ENCODE measurements around the gene ATF5. TPM values are rescaled to one million over a fixed set of nuclear protein-coding genes. Genes with fewer than 3 reads are reported as not detected.
"Not testable (repeated sequence)": the region's sequence is repeated elsewhere in the genome, so short reads cannot be mapped to it uniquely, and the experiment has no call there.

ATF5 gene
- total RNA-seq, 2 experiments from 2014 or later, result 265 to 527 TPM

DNA sequence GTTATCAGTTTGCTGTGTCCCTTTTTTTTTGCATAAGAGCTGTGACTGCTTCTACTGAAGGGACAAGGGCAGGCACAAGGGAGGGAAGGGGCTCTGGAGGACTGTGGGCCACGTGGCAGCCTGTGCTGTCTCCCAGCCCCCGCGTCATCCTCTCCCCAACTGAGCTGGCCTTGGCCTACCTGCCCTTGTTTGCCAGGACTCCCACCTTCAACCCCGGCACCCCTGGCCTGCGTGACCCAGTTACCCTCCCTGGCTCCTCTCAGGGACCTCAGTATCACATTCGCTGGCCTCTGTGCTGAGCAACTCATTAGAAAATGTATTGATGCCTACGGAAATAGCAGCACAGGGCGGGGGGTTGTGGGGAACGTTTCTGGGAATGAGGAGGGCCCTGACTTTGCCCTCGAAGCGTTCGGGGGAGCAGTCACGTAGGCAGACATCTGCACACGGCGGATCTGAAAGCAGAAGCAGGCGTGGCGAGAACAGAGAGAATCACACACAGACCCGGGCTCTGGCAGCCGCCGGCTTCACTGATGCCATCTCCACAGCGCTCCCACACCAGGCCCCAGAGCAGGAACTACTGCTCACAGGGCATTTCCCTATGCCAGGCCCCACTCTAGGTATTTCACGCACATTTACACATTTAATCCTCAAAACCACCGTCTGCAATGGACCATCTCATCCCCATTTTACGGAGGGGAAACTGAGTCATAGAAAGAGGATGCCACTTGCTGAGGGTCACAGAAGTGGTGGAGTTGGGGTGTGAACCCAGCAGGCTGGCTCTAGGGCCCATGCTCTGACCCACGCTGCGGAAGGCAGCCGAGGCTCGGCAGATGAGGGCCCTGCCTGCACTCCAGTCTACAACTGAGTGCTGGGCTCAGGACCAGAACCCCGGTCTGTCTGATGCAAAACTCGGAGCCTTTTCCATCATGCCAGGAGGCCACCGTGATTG, 5.7 kb upstream of the ATF5 start:
- H3K9me3 ChIP-seq (ENCODE audit: low read length), result no peaks in the 10 kb centered on the region
- H3K9me2 ChIP-seq (ENCODE audit: insufficient read depth, low read length), result no peaks in the 10 kb centered on the region
- H2AFZ ChIP-seq (ENCODE audit: low read length), result no peak overlapping the region
- H3K36me3 ChIP-seq (ENCODE audit: insufficient read depth, low read length), result peaks cover 94% of the 10 kb centered on the region
- CTCF ChIA-PET (ENCODE audit: unreplicated experiment), result no interaction called here
- POLR2A ChIA-PET, result no interaction called here
- TF ChIP-seq CTCF (conservative IDR thresholded peaks at IDR 0.05; ENCODE audit: low read length), result no peak
- TF ChIP-seq EZH2phosphoT487 (IDR thresholded peaks at IDR 0.05; ENCODE audit: borderline replicate concordance, low read depth, low read length), result no peak
- peaks cover 97% of the 10 kb centered on the region for H3K79me2 ChIP-seq (ENCODE audit: insufficient read depth, low read depth, low read length)
- H3K27ac ChIP-seq (ENCODE audit: low read depth, low read length, poor library complexity, severe bottlenecking), result peak overlapping the region; percentile 85
- DNase-seq (ENCODE audit: low spot score), result peak; percentile 69
- H4K20me1 ChIP-seq (ENCODE audit: insufficient read depth, low read length), result peaks cover 7% of the 10 kb centered on the region; the same call in 1 of the 2 replicates
- peak overlapping the region; percentile 82 for H3K4me2 ChIP-seq (ENCODE audit: low read length)
- no TSS peak for BruUV-seq (replicated peaks)
- H3K4me1 ChIP-seq (ENCODE audit: insufficient read depth, low read length, poor library complexity, severe bottlenecking), result peaks cover 61% of the 10 kb centered on the region
- intact Hi-C loops (cut with micrococcal nuclease; ENCODE audit: unreplicated experiment), result loop anchor here (1.0 kb wide), 3 partner anchors 26 to 73 kb away; partner anchors contain the start of genes AKT1S1 and TBC1D17
- peak overlapping the region; percentile 62 for H3K4me3 ChIP-seq (ENCODE audit: low read depth, low read length, poor library complexity, severe bottlenecking)

- no TSS peak for BruUV-seq (replicated peaks)
Measured at GRCh38 chr19:49924004-49924880, 4.8 kb upstream of the ATF5 start.

DNA sequence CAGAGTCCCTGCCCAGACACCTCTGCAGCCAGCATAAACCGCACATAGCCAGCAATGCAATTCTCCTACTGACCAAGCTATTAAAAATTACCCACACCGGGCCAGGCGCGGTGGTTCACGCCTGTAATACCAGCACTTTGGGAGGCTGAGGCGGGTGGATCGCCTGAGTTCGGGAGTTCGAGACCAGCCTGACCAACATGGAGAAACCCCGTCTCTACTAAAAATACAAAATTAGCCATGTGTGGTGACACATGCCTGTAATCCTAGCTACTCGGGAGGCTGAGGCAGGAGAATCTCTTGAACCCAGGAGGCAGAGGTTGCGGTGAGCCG, 4.2 kb upstream of the ATF5 start:
- intact Hi-C loops (cut with micrococcal nuclease; ENCODE audit: unreplicated experiment), result loop anchor here (1.0 kb wide), 3 partner anchors 28 to 75 kb away; partner anchors contain the start of genes AKT1S1 and TBC1D17
- not testable (repeated sequence) for BruUV-seq (replicated peaks)

More at GRCh38 chr19:49924004-49924880, 4.8 kb upstream of the ATF5 start:
- ChIA-PET POLR2A (interaction anchor here (0.9 kb wide), 1 partner anchor 27 kb away, joined by 6 read pairs; the partner anchor contains the start of gene IL4I1), CTCF (ENCODE audit: unreplicated experiment) (no interaction called here)
- Histone ChIP-seq H3K36me3 (ENCODE audit: insufficient read depth, low read length) (peaks cover 90% of the 10 kb centered on the region), H3K9me2 (ENCODE audit: insufficient read depth, low read length) (no peaks in the 10 kb centered on the region), H3K9me3 (ENCODE audit: low read length) (no peaks in the 10 kb centered on the region), H3K4me1 (ENCODE audit: insufficient read depth, low read length, poor library complexity, severe bottlenecking) (peaks cover 62% of the 10 kb centered on the region), H3K27ac (ENCODE audit: low read depth, low read length, poor library complexity, severe bottlenecking) (peak overlapping the region; percentile 85), H3K4me2 (ENCODE audit: low read length) (peak overlapping the region; percentile 82), H4K20me1 (ENCODE audit: insufficient read depth, low read length) (peaks cover 7% of the 10 kb centered on the region; the same call in 1 of the 2 replicates), H2AFZ (ENCODE audit: low read length) (no peak overlapping the region), H3K79me2 (ENCODE audit: insufficient read depth, low read depth, low read length) (peaks cover 100% of the 10 kb centered on the region), H3K4me3 (ENCODE audit: low read depth, low read length, poor library complexity, severe bottlenecking) (peak overlapping the region; percentile 62)
- intact Hi-C loops (cut with micrococcal nuclease; ENCODE audit: unreplicated experiment), result loop anchor here (1.0 kb wide), 3 partner anchors 27 to 74 kb away; partner anchors contain the start of genes AKT1S1 and TBC1D17
- TF ChIP-seq CTCF (conservative IDR thresholded peaks at IDR 0.05; ENCODE audit: low read length), result no peak
- no peak for TF ChIP-seq EZH2phosphoT487 (IDR thresholded peaks at IDR 0.05; ENCODE audit: borderline replicate concordance, low read depth, low read length)
- peak; percentile 93 for DNase-seq (ENCODE audit: low spot score)

More for the DNA sequence above, 4.2 kb upstream of the ATF5 start:
- CTCF ChIA-PET (ENCODE audit: unreplicated experiment); H3K9me2 ChIP-seq (ENCODE audit: insufficient read depth, low read length); H3K9me3 ChIP-seq (ENCODE audit: low read length); H4K20me1 ChIP-seq (ENCODE audit: insufficient read depth, low read length); DNase-seq (ENCODE audit: low spot score); H2AFZ ChIP-seq (ENCODE audit: low read length): not testable (repeated sequence)
- peaks cover 99% of the 10 kb centered on the region for H3K79me2 ChIP-seq (ENCODE audit: insufficient read depth, low read depth, low read length)
- H3K4me2 ChIP-seq (ENCODE audit: low read length), result peak overlapping the region; percentile 82
- POLR2A ChIA-PET, result interaction anchor here (0.9 kb wide), 1 partner anchor 28 kb away, joined by 6 read pairs; the partner anchor contains the start of gene IL4I1
- peaks cover 90% of the 10 kb centered on the region for H3K36me3 ChIP-seq (ENCODE audit: insufficient read depth, low read length)
- H3K4me3 ChIP-seq (ENCODE audit: low read depth, low read length, poor library complexity, severe bottlenecking), result peak overlapping the region; percentile 62
- peak overlapping the region; percentile 85 for H3K27ac ChIP-seq (ENCODE audit: low read depth, low read length, poor library complexity, severe bottlenecking)
- peaks cover 62% of the 10 kb centered on the region for H3K4me1 ChIP-seq (ENCODE audit: insufficient read depth, low read length, poor library complexity, severe bottlenecking)
